ENCODE data around the gene SFT2D3. TPM values are rescaled to one million over a fixed set of nuclear protein-coding genes. Genes with fewer than 3 reads are reported as not detected.
A peak's percentile ranks its signal among the peaks of the same experiment; 100 is the strongest.

Gene SFT2D3
- total RNA-seq, 1 experiment from 2014 or later, result 4.7 TPM

DNA sequence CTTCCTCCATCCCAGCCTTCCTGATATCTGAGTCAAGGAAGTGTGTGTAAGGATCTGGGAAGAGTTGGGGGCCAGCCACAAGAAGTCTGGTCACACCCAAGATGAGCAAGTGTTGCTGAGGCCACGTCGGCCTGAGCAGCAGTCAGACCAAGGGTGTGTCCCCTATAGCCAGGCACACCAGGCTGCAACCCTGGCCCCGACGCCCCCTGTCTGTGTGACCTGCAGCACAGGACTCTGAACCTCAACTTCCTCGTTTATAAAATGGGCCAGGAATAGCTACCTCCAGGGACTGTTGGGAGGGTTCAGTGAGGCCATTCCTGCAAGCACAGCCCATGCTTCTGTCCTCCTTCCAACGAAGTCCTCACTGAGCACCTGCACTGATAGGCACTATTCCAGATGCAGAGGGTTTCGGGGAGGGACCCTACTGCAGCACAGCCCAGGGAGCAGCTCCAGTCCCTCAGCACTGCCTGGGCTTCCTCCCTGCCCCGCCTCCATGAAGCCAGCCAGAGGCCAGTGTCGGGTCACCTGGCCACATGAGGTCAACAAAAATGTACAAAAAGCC lies 39.3 kb upstream of the SFT2D3 start:
- Histone ChIP-seq H2BK20ac (ENCODE audit: low read depth, low read length, poor library complexity, severe bottlenecking) (no peak overlapping the region), H3K18ac (ENCODE audit: insufficient read length, low read depth, low read length) (no peak overlapping the region), H4K91ac (ENCODE audit: insufficient read length, low read depth, low read length) (no peak overlapping the region), H4K5ac (ENCODE audit: insufficient read length, low read depth, low read length) (no peak overlapping the region), H3T11ph (ENCODE audit: low read length) (no peak overlapping the region), H3K4me1 (ENCODE audit: insufficient read depth, low read length) (no peaks in the 10 kb centered on the region), H3K14ac (ENCODE audit: insufficient read depth, low read length) (no peak overlapping the region), H4K20me1 (ENCODE audit: control insufficient read depth, insufficient read depth, insufficient read length) (no peaks in the 10 kb centered on the region), H2BK120ac (ENCODE audit: low read depth, low read length, poor library complexity, severe bottlenecking) (no peak overlapping the region), H3K4ac (ENCODE audit: low read depth, low read length) (no peak overlapping the region), H3K9me3 (ENCODE audit: control insufficient read depth, low read depth, low read length) (no peaks in the 10 kb centered on the region), H3K23me2 (ENCODE audit: insufficient read length, low read depth, low read length, poor library complexity, severe bottlenecking) (peaks cover 4% of the 10 kb centered on the region), H3K23ac (ENCODE audit: insufficient read length, low read depth, low read length) (no peak overlapping the region), H3K27ac (ENCODE audit: insufficient read length, low read depth, low read length) (no peak overlapping the region), H3K9ac (ENCODE audit: extremely low read depth, insufficient read length, low read length) (no peak overlapping the region), H3K56ac (ENCODE audit: insufficient read length, low read depth, low read length) (no peak overlapping the region), H3K4me2 (ENCODE audit: insufficient read depth, insufficient read length, low read length) (no peak overlapping the region), H3K79me2 (ENCODE audit: insufficient read depth, low read length) (0 out of 2 replicates have a peak, but pooled peaks cover 2% of the 10 kb centered on the region), H2BK12ac (ENCODE audit: insufficient read length, low read depth, low read length) (no peak overlapping the region), H3K27me3 (ENCODE audit: insufficient read depth, low read length) (peaks cover 14% of the 10 kb centered on the region; the same call in 1 of the 2 replicates), H2BK15ac (ENCODE audit: low read depth, low read length) (no peak overlapping the region), H2AK5ac (ENCODE audit: insufficient read length, low read length) (no peak overlapping the region), H2BK5ac (ENCODE audit: insufficient read length, low read length) (no peak overlapping the region), H4K8ac (replicated peaks; ENCODE audit: insufficient read length, low read depth, low read length) (no peak overlapping the region), H3K79me1 (ENCODE audit: insufficient read depth, low read depth, low read length, poor library complexity, severe bottlenecking) (no peaks in the 10 kb centered on the region), H2AFZ (ENCODE audit: low read length) (no peak overlapping the region)
- WGBS (ENCODE audit: extremely low coverage, insufficient read length, low lambda C conversion rate), result no CpG with 5 or more reads among the region's 9 CpGs
- no peaks in the 10 kb centered on the region for H3K9me3 Mint-ChIP-seq
- H3K4me1 Mint-ChIP-seq, result peaks cover 3 to 4% of the 10 kb centered on the region in 2 experiments; a peak in 2 of 4 replicates
- peaks cover 44% of the 10 kb centered on the region for H3K27me3 Mint-ChIP-seq (ENCODE audit: low read depth)
- H3K36me3 Mint-ChIP-seq (ENCODE audit: insufficient read depth in 1 of 3, low read depth in 3 of 3), result peaks cover 0 to 2% (median 0%) of the 10 kb centered on the region in 3 experiments; a peak in 3 of 7 replicates
- no peak for DNase-seq
- TF ChIP-seq, protein P1, sequence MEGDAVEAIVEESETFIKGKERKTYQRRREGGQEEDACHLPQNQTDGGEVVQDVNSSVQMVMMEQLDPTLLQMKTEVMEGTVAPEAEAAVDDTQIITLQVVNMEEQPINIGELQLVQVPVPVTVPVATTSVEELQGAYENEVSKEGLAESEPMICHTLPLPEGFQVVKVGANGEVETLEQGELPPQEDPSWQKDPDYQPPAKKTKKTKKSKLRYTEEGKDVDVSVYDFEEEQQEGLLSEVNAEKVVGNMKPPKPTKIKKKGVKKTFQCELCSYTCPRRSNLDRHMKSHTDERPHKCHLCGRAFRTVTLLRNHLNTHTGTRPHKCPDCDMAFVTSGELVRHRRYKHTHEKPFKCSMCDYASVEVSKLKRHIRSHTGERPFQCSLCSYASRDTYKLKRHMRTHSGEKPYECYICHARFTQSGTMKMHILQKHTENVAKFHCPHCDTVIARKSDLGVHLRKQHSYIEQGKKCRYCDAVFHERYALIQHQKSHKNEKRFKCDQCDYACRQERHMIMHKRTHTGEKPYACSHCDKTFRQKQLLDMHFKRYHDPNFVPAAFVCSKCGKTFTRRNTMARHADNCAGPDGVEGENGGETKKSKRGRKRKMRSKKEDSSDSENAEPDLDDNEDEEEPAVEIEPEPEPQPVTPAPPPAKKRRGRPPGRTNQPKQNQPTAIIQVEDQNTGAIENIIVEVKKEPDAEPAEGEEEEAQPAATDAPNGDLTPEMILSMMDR (conservative IDR thresholded peaks at IDR 0.05), result peak; percentile 18; the same call in 1 of the 3 replicates
- no peak overlapping the region for H3K4me3 Mint-ChIP-seq
- H3K27ac Mint-ChIP-seq, result no peak overlapping the region

All from H9 (cell line).